PFSK-1 (cell line): ENCODE measurements around the gene CENPP.

ENCODE experiments used
- FOXP2 ChIP-seq: optimal IDR thresholded peaks from 2 replicates; pipeline ENCODE3; 2011; ENCODE audit warnings: borderline replicate concordance, control low read depth, inconsistent platforms; ENCODE audit not compliant: insufficient read depth; ENCODE audit errors: extremely low read length, extremely low read depth
- POLR2AphosphoS5 ChIP-seq: IDR thresholded peaks from 2 replicates; pipeline ENCODE4 v1.6.1; 2012; ENCODE audit warnings: low read depth, mild to moderate bottlenecking, control low read depth, low read length, moderate library complexity
- REST ChIP-seq, 2 experiments: IDR thresholded peaks; 2 replicates each; pipeline versions ENCODE4 v1.6.1 to v1.8.0; 2011 to 2012; ENCODE audit warnings: low read depth in 2 of 2, low read length in 2 of 2, control low read depth in 1 of 2, inconsistent platforms in 1 of 2, mild to moderate bottlenecking in 1 of 2, moderate library complexity in 1 of 2; ENCODE audit not compliant: insufficient read depth in 1 of 2
- SIN3A ChIP-seq: IDR thresholded peaks from 2 replicates; pipeline ENCODE4 v1.6.1; 2012; ENCODE audit warnings: mild to moderate bottlenecking, low read length, moderate library complexity, borderline replicate concordance; ENCODE audit not compliant: insufficient read depth
- TAF1 ChIP-seq: IDR thresholded peaks from 2 replicates; pipeline ENCODE4 v1.6.1; 2012; ENCODE audit warnings: low read length, control low read depth, borderline replicate concordance; ENCODE audit not compliant: insufficient read depth

CENPP gene

GRCh38 chr9:92527832-92528521 is 202.2 kb downstream of the CENPP start:
- TF ChIP-seq TAF1 (no peak), SIN3A (no peak), POLR2AphosphoS5 (no peak), FOXP2 (no peak), REST (IDR thresholded peaks at IDR 0.05; ENCODE audit: insufficient read depth in 1 of 2, low read depth in 2 of 2, low read length in 2 of 2) (no peak)

GRCh38 chr9:92528522-92528849 is 202.7 kb downstream of the CENPP start:
- TF ChIP-seq FOXP2 (no peak), SIN3A (no peak)

- TF ChIP-seq TAF1 = no peak
- TF ChIP-seq FOXP2 = no peak
- TF ChIP-seq POLR2AphosphoS5 = no peak
- TF ChIP-seq REST (IDR thresholded peaks at IDR 0.05; ENCODE audit: insufficient read depth in 1 of 2, low read depth in 2 of 2, low read length in 2 of 2) = no peak
Observed at GRCh38 chr9:92529124-92529523, 203.4 kb downstream of the CENPP start.

GRCh38 chr9:92530893-92531292 is 205.1 kb downstream of the CENPP start:
- no peak for TF ChIP-seq FOXP2
- no peak for TF ChIP-seq SIN3A
- no peak for TF ChIP-seq POLR2AphosphoS5
- no peak for TF ChIP-seq TAF1
- no peak for TF ChIP-seq REST (IDR thresholded peaks at IDR 0.05; ENCODE audit: insufficient read depth in 1 of 2, low read depth in 2 of 2, low read length in 2 of 2)

GRCh38 chr9:92534204-92534603 is 208.5 kb downstream of the CENPP start:
- no peak for TF ChIP-seq FOXP2
- no peak for TF ChIP-seq SIN3A
- no peak for TF ChIP-seq TAF1
- no peak for TF ChIP-seq POLR2AphosphoS5
- no peak for TF ChIP-seq REST (IDR thresholded peaks at IDR 0.05; ENCODE audit: insufficient read depth in 1 of 2, low read depth in 2 of 2, low read length in 2 of 2)

- TF ChIP-seq POLR2AphosphoS5 = no peak
- no peak for TF ChIP-seq FOXP2
- TF ChIP-seq TAF1 = no peak
- no peak for TF ChIP-seq REST (IDR thresholded peaks at IDR 0.05; ENCODE audit: insufficient read depth in 1 of 2, low read depth in 2 of 2, low read length in 2 of 2)
- TF ChIP-seq SIN3A = no peak
Observed at GRCh38 chr9:92534674-92535073, 208.9 kb downstream of the CENPP start.
